Spleen (tissue), 11 donors: ENCODE measurements around the gene SLC35E4. TPM values are rescaled to one million over a fixed set of nuclear protein-coding genes. Genes with fewer than 3 reads are reported as not detected.

Experiments
- DNase-seq: peaks from one replicate; pipeline ENCODE4 v3.0.0-alpha.2; 2020
- H3K27ac ChIP-seq, 8 donors: fragments of 200-600 bp; sonication (generic) in 7 of 8; 1 replicate in 4 of 8; 2 replicates in 4 of 8; pipeline versions ENCODE4 v1.5.0 to v1.8.0; 2016 to 2021; ENCODE audit warnings: inconsistent platforms in 4 of 8, mild to moderate bottlenecking in 4 of 8, moderate library complexity in 1 of 8
- H3K27me3 ChIP-seq, 7 donors: fragments of 200-600 bp; sonication (generic) in 6 of 7; replicated peaks in 1 of 7; 1 replicate in 4 of 7; 2 replicates in 3 of 7; pipeline versions ENCODE4 v1.5.0 to v1.8.0; 2016 to 2021; ENCODE audit warnings: inconsistent platforms in 3 of 7, mild to moderate bottlenecking in 1 of 7
- H3K36me3 ChIP-seq, 6 donors: fragments of 200-600 bp; sonication (generic) in 5 of 6; 1 replicate in 4 of 6; 2 replicates in 2 of 6; pipeline versions ENCODE4 v1.5.0 to v1.8.0; 2016 to 2021; ENCODE audit warnings: inconsistent platforms in 2 of 6
- H3K4me1 ChIP-seq, 6 donors: fragments of 200-600 bp; sonication (generic) in 5 of 6; 1 replicate in 3 of 6; 2 replicates in 3 of 6; pipeline versions ENCODE4 v1.5.0 to v1.8.0; 2016 to 2021; ENCODE audit warnings: inconsistent platforms in 3 of 6
- H3K4me3 ChIP-seq, 8 donors: fragments of 200-600 bp; sonication (generic) in 7 of 8; 1 replicate in 4 of 8; 2 replicates in 4 of 8; pipeline versions ENCODE4 v1.5.0 to v1.8.0; 2016 to 2021; ENCODE audit warnings: inconsistent platforms in 4 of 8, mild to moderate bottlenecking in 4 of 8, moderate library complexity in 2 of 8
- H3K9me3 ChIP-seq, 8 donors: fragments of 200-600 bp; sonication (generic) in 7 of 8; 1 replicate in 4 of 8; 2 replicates in 4 of 8; pipeline versions ENCODE4 v1.5.0 to v1.8.0; 2016 to 2021; ENCODE audit warnings: inconsistent platforms in 4 of 8
- POLR2A ChIP-seq, 3 donors: fragments of 450-650 bp; IDR thresholded peaks; one replicate each; pipeline ENCODE4 v1.5.1; 2017; ENCODE audit warnings: antibody characterized with exemption in 3 of 3, mild to moderate bottlenecking in 1 of 3
- POLR2AphosphoS5 ChIP-seq, 3 donors: sonication (generic); formaldehyde crosslinking; IDR thresholded peaks; one replicate each; pipeline ENCODE4 v1.5.1; 2017; ENCODE audit warnings: antibody characterized with exemption in 3 of 3
- WGBS, 5 donors: extraction: QIAGEN DNeasy Blood & Tissue Kit in 3 of 5; methylation state at CpG; one replicate each; pipeline versions ENCODE4 v1.1.5 to v1.1.7; 2013 to 2018; 5-methylcytosine and 5-hydroxymethylcytosine counted together
- intact Hi-C: fragments of 100-400 bp; cut with DNase I; formaldehyde crosslinking; loops from one replicate; pipeline ENCODE4 v1.15.0; 2023; ENCODE audit warnings: low total_unique reads
- polyA plus RNA-seq, 3 donors: library from polyadenylated mRNA; stranded (reverse); fragments of 200-250 nt; gene quantifications; one replicate each; pipeline ENCODE4 v1.2.1, GENCODE V29; 2013
- total RNA-seq, 7 donors: library from RNA; depleted of rRNA in 3 of 7; stranded (reverse); fragments of >200 nt in 3 of 7; fragmentation: NEBNext Ultra II Directional in 4 of 7; extraction: Animal tissue kit (Norgen Biotek cat#: 25700) in 4 of 7; gene quantifications; one replicate each; pipeline versions ENCODE4 v1.1.0 to v1.2.1, GENCODE V29; 2016 to 2021
- TF ChIP-seq, protein P1 (sequence below), 11 experiments: fragments of 200-600 bp in 7 of 11; fragments of 450-650 bp in 4 of 11; sonication (generic) in 4 of 11; IDR thresholded peaks in 8 of 11; conservative IDR thresholded peaks in 3 of 11; 1 replicate in 7 of 11; 2 replicates in 4 of 11; pipeline versions ENCODE4 v1.4.0 to v1.8.0; 2016 to 2021; ENCODE audit warnings: antibody characterized with exemption in 11 of 11, inconsistent platforms in 4 of 11, mild to moderate bottlenecking in 1 of 11
- donor health status: healthy with polysubstance abuse.
- donor health status: DM: no; HTN: no; CAD: no; lungs with moderate emphysema.
- donor health status: DM: no; HTN: no; CAD: no.
- donor health status: Bipolar disorder and iron deficiency.
- donor health status: healthy.
- donor health status: DM: no; HTN: no; CAD: no.
- donor health status: DM: yes; HTN: yes; CAD: no.

SLC35E4 gene
- total and polyA plus RNA-seq, 10 donors: 0.37 to 6.7 (median 2.8) TPM

DNA sequence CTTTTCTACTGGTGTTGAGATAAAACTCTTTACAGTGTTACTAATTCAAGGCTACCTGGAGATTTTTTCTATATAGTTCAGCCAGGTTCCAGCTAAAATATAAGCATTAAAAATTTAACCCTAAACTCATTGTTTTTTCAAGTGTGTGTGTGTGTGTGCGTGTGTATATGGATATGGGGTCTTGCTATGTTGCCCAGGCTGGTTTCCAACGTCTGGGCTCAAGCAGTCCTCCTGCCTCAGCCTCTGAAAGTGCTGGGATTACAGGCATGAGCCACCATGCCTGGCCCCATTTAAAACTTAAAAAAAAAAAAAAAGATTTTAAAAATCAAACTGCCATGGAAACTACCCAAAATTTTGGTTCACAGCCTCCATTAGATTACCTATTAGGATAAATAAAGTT is 39.4 kb upstream of the SLC35E4 start:
- 47 to 66% (median 62%) methylated on average over 2 of the region's 2 CpGs for WGBS, 5 donors
- no peak overlapping the region for H3K4me3 ChIP-seq
- no peak overlapping the region for H3K27ac ChIP-seq
- no peaks in the 10 kb centered on the region for H3K9me3 ChIP-seq
- peaks cover 0 to 5% (median 0%) of the 10 kb centered on the region in 7 donors for H3K27me3 ChIP-seq
- intact Hi-C loops: no loop called here
- TF ChIP-seq POLR2A (IDR thresholded peaks at IDR 0.05): no peak
- TF ChIP-seq POLR2AphosphoS5 (IDR thresholded peaks at IDR 0.05): no peak
- TF ChIP-seq, protein P1, sequence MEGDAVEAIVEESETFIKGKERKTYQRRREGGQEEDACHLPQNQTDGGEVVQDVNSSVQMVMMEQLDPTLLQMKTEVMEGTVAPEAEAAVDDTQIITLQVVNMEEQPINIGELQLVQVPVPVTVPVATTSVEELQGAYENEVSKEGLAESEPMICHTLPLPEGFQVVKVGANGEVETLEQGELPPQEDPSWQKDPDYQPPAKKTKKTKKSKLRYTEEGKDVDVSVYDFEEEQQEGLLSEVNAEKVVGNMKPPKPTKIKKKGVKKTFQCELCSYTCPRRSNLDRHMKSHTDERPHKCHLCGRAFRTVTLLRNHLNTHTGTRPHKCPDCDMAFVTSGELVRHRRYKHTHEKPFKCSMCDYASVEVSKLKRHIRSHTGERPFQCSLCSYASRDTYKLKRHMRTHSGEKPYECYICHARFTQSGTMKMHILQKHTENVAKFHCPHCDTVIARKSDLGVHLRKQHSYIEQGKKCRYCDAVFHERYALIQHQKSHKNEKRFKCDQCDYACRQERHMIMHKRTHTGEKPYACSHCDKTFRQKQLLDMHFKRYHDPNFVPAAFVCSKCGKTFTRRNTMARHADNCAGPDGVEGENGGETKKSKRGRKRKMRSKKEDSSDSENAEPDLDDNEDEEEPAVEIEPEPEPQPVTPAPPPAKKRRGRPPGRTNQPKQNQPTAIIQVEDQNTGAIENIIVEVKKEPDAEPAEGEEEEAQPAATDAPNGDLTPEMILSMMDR (IDR thresholded peaks at IDR 0.05 in 8 of 11, conservative IDR thresholded peaks at IDR 0.05 in 3 of 11): no peak
- no peak for DNase-seq
- peaks cover 5 to 10% (median 8%) of the 10 kb centered on the region in 6 donors for H3K4me1 ChIP-seq
- no peaks in the 10 kb centered on the region for H3K36me3 ChIP-seq

DNA sequence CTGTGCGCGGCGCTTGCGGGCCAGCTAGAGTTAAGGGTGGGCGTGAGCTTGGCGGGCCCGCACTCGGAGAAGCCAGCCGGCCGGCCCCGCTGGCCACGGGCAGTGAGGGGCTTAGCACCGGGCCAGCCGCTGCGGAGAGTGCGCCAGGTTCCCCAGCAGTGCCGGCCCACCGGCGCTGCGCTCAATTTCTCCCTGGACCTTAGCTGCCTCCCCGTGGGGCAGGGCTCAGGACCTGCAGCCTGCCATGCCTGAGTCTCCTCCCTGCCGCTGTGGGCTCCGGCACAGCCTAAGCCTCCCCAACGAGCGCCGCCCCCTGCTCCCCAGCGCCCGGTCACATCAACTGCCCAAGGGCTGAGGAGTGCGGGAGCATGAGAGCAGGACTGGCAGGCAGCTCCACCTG is 38.7 kb upstream of the SLC35E4 start:
- intact Hi-C loops: no loop called here
- H3K27me3 ChIP-seq: peaks cover 0 to 5% (median 0%) of the 10 kb centered on the region in 7 donors

DNA sequence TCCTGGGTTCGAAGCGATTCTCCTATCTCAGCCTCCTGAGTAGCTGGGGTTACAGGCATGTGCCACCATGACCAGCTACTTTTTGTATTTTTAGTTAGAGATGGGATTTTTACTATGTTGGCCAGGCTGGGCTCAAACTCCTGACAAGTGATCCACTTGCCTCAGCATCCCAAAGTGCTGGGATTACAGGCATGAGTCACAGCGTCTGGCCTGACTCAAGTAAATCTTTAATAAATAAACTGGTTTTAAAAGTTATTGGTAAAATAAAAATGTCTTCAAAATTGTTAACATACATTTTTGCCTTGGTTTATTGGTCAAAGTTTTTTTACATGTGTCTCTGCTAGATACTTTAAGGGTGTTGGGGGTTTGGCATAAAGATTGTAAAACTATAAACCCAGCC is 36.6 kb upstream of the SLC35E4 start:
- Histone ChIP-seq H3K27ac (no peak overlapping the region), H3K9me3 (no peaks in the 10 kb centered on the region), H3K36me3 (peaks cover 0 to 4% (median 0%) of the 10 kb centered on the region in 6 donors), H3K4me1 (no peaks in the 10 kb centered on the region), H3K4me3 (no peak overlapping the region), H3K27me3 (peaks cover 0 to 5% (median 0%) of the 10 kb centered on the region in 7 donors)
- intact Hi-C loops: no loop called here
- TF ChIP-seq, protein P1 (IDR thresholded peaks at IDR 0.05 in 8 of 11, conservative IDR thresholded peaks at IDR 0.05 in 3 of 11): no peak
- TF ChIP-seq POLR2AphosphoS5 (IDR thresholded peaks at IDR 0.05) (no peak), POLR2A (IDR thresholded peaks at IDR 0.05) (no peak)
- DNase-seq: no peak
- 91 to 96% (median 94%) methylated on average over 3 of the region's 3 CpGs for WGBS, 5 donors

More for the DNA sequence above, 38.7 kb upstream of the SLC35E4 start:
- DNase-seq: no peak
- no peaks in the 10 kb centered on the region for H3K36me3 ChIP-seq
- WGBS, 5 donors: 89 to 97% (median 93%) methylated on average over 9 to 29 of the region's 29 CpGs
- H3K4me1 ChIP-seq: peaks cover 5 to 7% (median 6%) of the 10 kb centered on the region in 6 donors
- TF ChIP-seq, protein P1 (IDR thresholded peaks at IDR 0.05 in 8 of 11, conservative IDR thresholded peaks at IDR 0.05 in 3 of 11): no peak
- TF ChIP-seq POLR2A (IDR thresholded peaks at IDR 0.05) (no peak), POLR2AphosphoS5 (IDR thresholded peaks at IDR 0.05) (no peak)
- H3K4me3 ChIP-seq: no peak overlapping the region
- H3K27ac ChIP-seq: no peak overlapping the region
- H3K9me3 ChIP-seq: no peaks in the 10 kb centered on the region

DNA sequence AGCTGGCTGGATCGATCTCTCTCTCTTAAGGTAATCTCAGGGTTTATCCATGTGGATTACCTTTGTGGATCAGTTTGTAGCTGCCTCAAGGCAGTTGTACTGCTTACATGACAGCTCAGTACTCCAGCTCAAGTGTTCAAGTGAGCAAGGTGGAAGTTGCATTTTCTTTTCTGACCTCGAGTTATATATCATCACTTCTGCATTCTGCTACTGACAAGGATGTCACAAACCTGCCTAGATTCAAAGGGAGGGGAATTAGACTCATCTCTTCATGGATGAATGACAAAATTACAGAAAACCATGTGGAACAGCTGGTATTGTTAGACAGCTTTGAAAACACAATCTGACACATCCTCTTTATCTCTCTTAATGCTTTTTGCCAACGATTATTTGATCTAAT is 34.7 kb upstream of the SLC35E4 start:
- no peak overlapping the region for H3K27ac ChIP-seq
- H3K36me3 ChIP-seq: peaks cover 0 to 9% (median 0%) of the 10 kb centered on the region in 6 donors
- H3K4me3 ChIP-seq: no peak overlapping the region
- H3K9me3 ChIP-seq: no peaks in the 10 kb centered on the region
- TF ChIP-seq POLR2AphosphoS5 (IDR thresholded peaks at IDR 0.05) (no peak), POLR2A (IDR thresholded peaks at IDR 0.05) (no peak)
- TF ChIP-seq, protein P1 (IDR thresholded peaks at IDR 0.05 in 8 of 11, conservative IDR thresholded peaks at IDR 0.05 in 3 of 11): no peak
- no peaks in the 10 kb centered on the region for H3K27me3 ChIP-seq
- intact Hi-C loops: no loop called here
- no peak for DNase-seq
- H3K4me1 ChIP-seq: peaks cover 3 to 10% (median 8%) of the 10 kb centered on the region in 6 donors
- WGBS, 5 donors: 46 to 61% (median 50%) methylated on average over 3 of the region's 3 CpGs
